M059J (cell line): ENCODE results near the gene TCP11. TPM values are rescaled to one million over a fixed set of nuclear protein-coding genes. Genes with fewer than 3 reads are reported as not detected.

Experiments used
- total RNA-seq: library from RNA; depleted of rRNA; stranded (reverse); fragments of >200 nt; shearing (Covaris generic); gene quantifications from 2 replicates; pipeline ENCODE4 v1.2.3, GENCODE V29; 2014; rRNA removed

TCP11 gene
- total RNA-seq, 1 experiment from 2014 or later = not detected

Other genes with a start within 250 kb of the TCP11 start
- gene SCUBE3, start 72.6 kb upstream of the TCP11 start, total RNA-seq = 0.12 TPM in 1 of 2 replicates, not detected in the other
- gene ZNF76, start 118.4 kb upstream of the TCP11 start, total RNA-seq = 12.5 and 20.8 TPM in 2 replicates
- 0.44 and 0.57 TPM in 2 replicates for gene DEF6, start 156.5 kb upstream of the TCP11 start, total RNA-seq
- gene PPARD, start 201.2 kb upstream of the TCP11 start, total RNA-seq = 12.5 and 22.7 TPM in 2 replicates